Smooth muscle cell of the umbilical artery (primary cell): ENCODE data around the gene OTULIN. TPM values are rescaled to one million over a fixed set of nuclear protein-coding genes. Genes with fewer than 3 reads are reported as not detected.

Source experiments
- total RNA-seq: library from RNA; depleted of rRNA; stranded (reverse); fragments of >200 nt; gene quantifications from 2 replicates; pipeline ENCODE4 v1.2.3, GENCODE V29; 2014

Gene OTULIN
- total RNA-seq = 23.8 and 23.9 TPM in 2 replicates

GRCh38 chr5:14664270-14665100 is at the start of gene OTULIN:
TSS of gene OTULIN (plus strand) at chr5:14664718. CDS start at chr5:14664826, 108 bp downstream.

Other genes with a start within 250 kb of the OTULIN start
- gene OTULINL, start 82.9 kb upstream of the OTULIN start, total RNA-seq = under 0.01 and 0.14 TPM in 2 replicates
- 26.1 and 33.0 TPM in 2 replicates for gene ANKH, start 207.1 kb downstream of the OTULIN start, total RNA-seq